T47D (cell line): ENCODE data around the gene CENPI.

ENCODE experiments used
- DNase-seq, 2 experiments: peaks; one replicate each; pipeline versions ENCODE4 v3.0.0 to v3.0.0-alpha.2; 2011 to 2012; ENCODE audit warnings: low read depth in 1 of 2, low spot score in 1 of 2
- JUND ChIP-seq: IDR thresholded peaks from 2 replicates; pipeline ENCODE4 v1.6.1; 2012; ENCODE audit warnings: low read depth
- in situ Hi-C: cut with HindIII; loops from 2 replicates; pipeline ENCODE4 v1.10.0; 2016; ENCODE audit warnings: low sequenced_read_pairs, low pct_unique_long_range_greater_than_20kb

Gene CENPI

GRCh38 chrX:101080326-101081124 lies 17.5 kb upstream of the CENPI start:
- no peak for DNase-seq
- no peak for TF ChIP-seq JUND
- in situ Hi-C loops = no loop called here

GRCh38 chrX:101081231-101081630 lies 16.8 kb upstream of the CENPI start:
- no peak for DNase-seq
- in situ Hi-C loops = no loop called here
- no peak for TF ChIP-seq JUND

- DNase-seq = no peak
- no peak for TF ChIP-seq JUND
- in situ Hi-C loops = no loop called here
These were observed 6.2 kb upstream of the CENPI start for GRCh38 chrX:101091817-101092216.

GRCh38 chrX:101108284-101108683 lies 10.3 kb downstream of the CENPI start:
- no peak for DNase-seq
- in situ Hi-C loops = no loop called here
- TF ChIP-seq JUND = no peak

GRCh38 chrX:101117701-101118100 lies 19.7 kb downstream of the CENPI start:
- TF ChIP-seq JUND = no peak
- no peak for DNase-seq
- in situ Hi-C loops = no loop called here

GRCh38 chrX:101136235-101136634 lies 38.2 kb downstream of the CENPI start:
- no peak for DNase-seq
- TF ChIP-seq JUND = no peak
- in situ Hi-C loops = no loop called here
